Thoracic aorta (tissue), 2 donors: ENCODE measurements around the gene CDCA4. TPM values are rescaled to one million over a fixed set of nuclear protein-coding genes. Genes with fewer than 3 reads are reported as not detected.
A peak's percentile ranks its signal among the peaks of the same experiment; 100 is the strongest.

Experiments
- ATAC-seq: fragments of 150-250 bp; one replicate; pipeline ENCODE4 v1.8.0; 2017; ENCODE audit warnings: low read depth; ENCODE audit not compliant: insufficient number of reproducible peaks, low FRiP score
- DNase-seq: peaks from one replicate; pipeline ENCODE4 v3.0.0-alpha.2; 2020; ENCODE audit warnings: low spot score
- H3K27ac ChIP-seq, 2 donors: fragments of 200-600 bp; sonication (generic); 1 replicate in 1 of 2; 2 replicates in 1 of 2; pipeline ENCODE4 v1.5.1; 2016; ENCODE audit warnings: mild to moderate bottlenecking in 2 of 2, moderate library complexity in 2 of 2
- H3K27me3 ChIP-seq: fragments of 200-600 bp; sonication (generic); replicated peaks from 2 replicates; pipeline ENCODE4 v1.6.0; 2016; ENCODE audit warnings: mild to moderate bottlenecking; ENCODE audit not compliant: insufficient read depth
- H3K36me3 ChIP-seq: fragments of 200-600 bp; sonication (generic); one replicate; pipeline ENCODE4 v1.5.1; 2016
- H3K4me1 ChIP-seq, 2 donors: fragments of 200-600 bp; sonication (generic); 1 replicate in 1 of 2; 2 replicates in 1 of 2; pipeline versions ENCODE4 v1.5.1 to v1.6.0; 2016; ENCODE audit warnings: low read depth in 2 of 2, mild to moderate bottlenecking in 1 of 2; ENCODE audit not compliant: control insufficient read depth in 1 of 2
- H3K4me3 ChIP-seq: fragments of 200-600 bp; sonication (generic); 2 replicates; pipeline ENCODE4 v1.5.1; 2016; ENCODE audit warnings: mild to moderate bottlenecking
- H3K9me3 ChIP-seq: fragments of 200-600 bp; sonication (generic); 2 replicates; pipeline ENCODE4 v1.5.1; 2016
- CTCF ChIP-seq: fragments of 200-600 bp; sonication (generic); IDR thresholded peaks from one replicate; pipeline ENCODE4 v1.5.1; 2019; ENCODE audit warnings: antibody characterized with exemption
- total RNA-seq, 2 donors: library from RNA; depleted of rRNA; stranded (reverse); fragments of >200 nt; gene quantifications; one replicate each; pipeline versions ENCODE4 v1.1.0 to v1.2.3, GENCODE V29; 2016

The CDCA4 gene
- total RNA-seq, 2 donors from 2014 or later, result 1.6 to 6.5 TPM

- Histone ChIP-seq H3K9me3 (no peaks in the 10 kb centered on the region), H3K4me1 (peaks cover 0 to 4% of the 10 kb centered on the region in 2 donors), H3K27ac (no peak overlapping the region), H3K36me3 (peaks cover 7% of the 10 kb centered on the region), H3K4me3 (no peak overlapping the region), H3K27me3 (no peaks in the 10 kb centered on the region)
- TF ChIP-seq CTCF, result no peak
- ATAC-seq (no peak), DNase-seq (no peak)
Measured at GRCh38 chr14:104991896-104992230, 29.0 kb downstream of the CDCA4 start.

- no peak for TF ChIP-seq CTCF
- Histone ChIP-seq H3K36me3 (peaks cover 7% of the 10 kb centered on the region), H3K4me1 (peaks cover 0 to 13% of the 10 kb centered on the region in 2 donors), H3K27ac (no peak overlapping the region), H3K27me3 (no peaks in the 10 kb centered on the region), H3K9me3 (no peaks in the 10 kb centered on the region), H3K4me3 (no peak overlapping the region)
- ATAC-seq (no peak), DNase-seq (no peak)
Measured at GRCh38 chr14:104989951-104990303, 31.0 kb downstream of the CDCA4 start.

DNA sequence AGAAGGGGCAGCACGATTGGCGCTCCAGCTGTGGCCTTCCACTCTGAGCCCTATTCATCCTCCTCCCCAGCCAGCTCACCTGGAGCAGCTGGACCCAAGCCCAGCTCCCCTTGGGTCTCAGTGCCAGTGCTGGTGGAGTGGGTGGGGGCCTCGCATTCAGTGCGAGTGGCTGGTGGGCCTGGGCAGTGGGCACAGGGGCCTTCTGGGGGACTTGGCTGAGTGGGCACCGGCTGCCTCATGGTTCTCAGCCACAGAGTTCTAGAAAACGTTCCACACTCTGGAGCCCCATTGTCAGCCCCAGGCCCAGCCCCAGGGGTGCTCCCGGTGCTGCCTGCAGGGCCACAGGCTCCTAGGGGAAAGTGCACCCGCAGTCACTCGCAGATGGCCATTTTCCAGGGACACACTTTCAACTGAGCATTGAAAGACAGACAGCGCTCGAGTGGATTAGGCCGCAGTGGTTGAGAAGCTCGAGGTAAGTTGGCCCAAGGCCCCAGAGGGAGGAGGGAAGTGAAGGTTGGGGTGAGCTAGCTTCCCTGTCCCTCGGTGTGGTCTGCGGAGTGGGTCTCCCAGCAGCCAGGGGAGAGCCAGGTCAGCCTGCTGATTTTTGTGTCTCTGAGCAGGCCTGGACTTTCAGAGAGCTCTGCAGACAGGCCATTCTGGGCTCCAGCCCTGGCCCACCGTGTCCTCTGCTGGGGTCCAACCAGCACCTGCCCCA, 31.5 kb downstream of the CDCA4 start:
- Histone ChIP-seq H3K4me1 (peaks cover 0 to 13% of the 10 kb centered on the region in 2 donors), H3K27ac (no peak overlapping the region), H3K36me3 (peaks cover 7% of the 10 kb centered on the region), H3K27me3 (no peaks in the 10 kb centered on the region), H3K4me3 (no peak overlapping the region), H3K9me3 (no peaks in the 10 kb centered on the region)
- DNase-seq (no peak), ATAC-seq (no peak)
- TF ChIP-seq CTCF, result no peak

DNA sequence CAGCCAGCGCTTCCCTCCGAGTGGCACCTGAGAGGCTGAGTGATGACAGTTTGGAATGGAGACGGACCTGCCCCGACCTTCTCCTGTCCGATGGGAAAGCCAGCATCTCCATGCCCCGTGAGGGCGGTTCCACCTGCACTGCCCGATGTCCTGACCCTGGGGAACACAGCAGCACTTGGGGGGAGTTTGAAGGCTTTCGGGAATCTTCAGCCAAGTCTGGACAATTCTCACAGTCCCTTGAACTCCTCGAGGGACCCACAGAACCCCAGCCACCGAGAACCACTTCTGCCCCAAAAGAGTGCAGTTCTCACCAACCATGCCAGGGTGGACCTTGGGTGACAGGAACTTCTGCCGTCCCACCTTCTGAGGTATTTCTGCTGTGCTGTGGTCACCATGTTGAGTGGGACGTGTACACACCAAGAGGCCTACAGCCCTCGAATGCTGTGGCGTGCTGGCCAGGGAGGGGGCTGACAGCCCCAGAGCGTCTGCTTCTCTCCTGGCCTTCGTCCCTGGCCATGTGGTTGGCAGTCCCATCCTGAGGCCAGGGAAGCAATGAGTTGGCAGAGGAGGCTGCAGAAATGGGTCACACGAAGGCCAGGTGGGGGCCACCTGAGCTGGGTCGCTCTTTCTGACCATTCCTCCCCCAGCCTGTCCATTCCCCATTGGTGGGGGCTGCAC, 34.3 kb downstream of the CDCA4 start:
- no peak for ATAC-seq
- Histone ChIP-seq H3K4me1 (peaks cover 0 to 13% of the 10 kb centered on the region in 2 donors), H3K27me3 (no peaks in the 10 kb centered on the region), H3K9me3 (no peaks in the 10 kb centered on the region), H3K36me3 (no peaks in the 10 kb centered on the region), H3K4me3 (peak overlapping the region; percentile 81), H3K27ac (no peak overlapping the region)
- no peak for TF ChIP-seq CTCF
- no peak for DNase-seq

GRCh38 chr14:104985675-104986486, 35.0 kb downstream of the CDCA4 start, which contains the start of gene CLBA1:
Gene CLBA1 (plus strand): TSS chr14:104985788. CDS start chr14:104986432, 644 bp downstream.
- Histone ChIP-seq H3K4me1 (peaks cover 0 to 13% of the 10 kb centered on the region in 2 donors), H3K36me3 (no peaks in the 10 kb centered on the region), H3K4me3 (peak within 1 kb of the TSS; percentile 81), H3K27me3 (no peaks in the 10 kb centered on the region), H3K27ac (peak within 1 kb of the TSS; percentile 65 to 68), H3K9me3 (no peaks in the 10 kb centered on the region)
- no peak for TF ChIP-seq CTCF
- peak; percentile 95 for ATAC-seq
- peak; percentile 53 for DNase-seq
